Upper lobe of right lung (tissue), 1 donor: ENCODE measurements around the gene CELA3A. TPM values are rescaled to one million over a fixed set of nuclear protein-coding genes. Genes with fewer than 3 reads are reported as not detected.

Experiments used
- ATAC-seq: fragments of 200-7000 bp; cut with Tn5 transposase; one replicate; pipeline ENCODE4 v1.9.1; 2020; ENCODE audit warnings: mild to moderate bottlenecking, moderate library complexity
- DNase-seq: peaks from one replicate; pipeline ENCODE4 v3.0.0-alpha.2; 2020
- H3K27ac ChIP-seq: fragments of 200-600 bp; one replicate; pipeline ENCODE4 v1.8.0; 2022
- H3K27me3 ChIP-seq: fragments of 200-600 bp; one replicate; pipeline ENCODE4 v1.8.0; 2022; ENCODE audit warnings: mild to moderate bottlenecking
- H3K36me3 ChIP-seq: fragments of 200-600 bp; one replicate; pipeline ENCODE4 v1.8.0; 2022
- H3K4me1 ChIP-seq: fragments of 200-600 bp; one replicate; pipeline ENCODE4 v1.8.0; 2022
- H3K4me3 ChIP-seq: fragments of 200-600 bp; one replicate; pipeline ENCODE4 v1.8.0; 2022; ENCODE audit warnings: mild to moderate bottlenecking
- H3K9me3 ChIP-seq: fragments of 200-600 bp; one replicate; pipeline ENCODE4 v1.8.0; 2022
- intact Hi-C: fragments of 100-400 bp; cut with DNase I; formaldehyde crosslinking; loops from one replicate; pipeline ENCODE4 v1.11.0; 2022
- total RNA-seq: library from RNA; stranded (reverse); fragmentation: NEBNext Ultra II Directional; extraction: Animal tissue kit (Norgen Biotek cat#: 25700); gene quantifications from one replicate; pipeline ENCODE4 v1.2.1, GENCODE V29; 2021
- TF ChIP-seq, protein P1 (sequence below): fragments of 200-600 bp; IDR thresholded peaks from one replicate; pipeline ENCODE4 v1.8.0; 2022; ENCODE audit warnings: antibody characterized with exemption
- donor health status: DM: no; HTN: yes; CAD: no; lungs with severe emphysema.

CELA3A gene
- total RNA-seq, 1 donor from 2014 or later: not detected

DNA sequence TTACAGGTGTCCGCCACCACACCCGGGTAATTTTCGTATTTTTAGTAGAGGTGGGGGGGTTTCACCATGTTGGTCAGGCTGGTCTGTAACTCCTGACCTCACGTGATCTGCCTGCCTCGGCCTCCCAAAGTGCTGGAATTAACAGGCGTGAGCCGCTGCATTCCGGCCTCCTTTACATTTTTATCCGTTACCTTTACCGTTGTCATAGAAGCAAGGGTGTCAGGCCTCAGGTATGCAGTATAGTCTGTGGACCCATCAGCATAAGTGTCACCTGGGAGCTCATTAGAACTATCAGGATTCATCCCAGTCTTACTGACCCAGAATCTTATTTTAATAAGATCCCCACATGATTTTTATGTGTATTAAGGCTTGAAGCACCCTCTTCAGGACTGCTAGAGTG, 56.4 kb downstream of the CELA3A start:
- peaks cover 87% of the 10 kb centered on the region for H3K4me1 ChIP-seq
- H3K27ac ChIP-seq: no peak overlapping the region
- DNase-seq (no peak), ATAC-seq (no peak)
- no peaks in the 10 kb centered on the region for H3K9me3 ChIP-seq
- H3K4me3 ChIP-seq: no peak overlapping the region
- H3K36me3 ChIP-seq: peaks cover 11% of the 10 kb centered on the region
- TF ChIP-seq, protein P1, sequence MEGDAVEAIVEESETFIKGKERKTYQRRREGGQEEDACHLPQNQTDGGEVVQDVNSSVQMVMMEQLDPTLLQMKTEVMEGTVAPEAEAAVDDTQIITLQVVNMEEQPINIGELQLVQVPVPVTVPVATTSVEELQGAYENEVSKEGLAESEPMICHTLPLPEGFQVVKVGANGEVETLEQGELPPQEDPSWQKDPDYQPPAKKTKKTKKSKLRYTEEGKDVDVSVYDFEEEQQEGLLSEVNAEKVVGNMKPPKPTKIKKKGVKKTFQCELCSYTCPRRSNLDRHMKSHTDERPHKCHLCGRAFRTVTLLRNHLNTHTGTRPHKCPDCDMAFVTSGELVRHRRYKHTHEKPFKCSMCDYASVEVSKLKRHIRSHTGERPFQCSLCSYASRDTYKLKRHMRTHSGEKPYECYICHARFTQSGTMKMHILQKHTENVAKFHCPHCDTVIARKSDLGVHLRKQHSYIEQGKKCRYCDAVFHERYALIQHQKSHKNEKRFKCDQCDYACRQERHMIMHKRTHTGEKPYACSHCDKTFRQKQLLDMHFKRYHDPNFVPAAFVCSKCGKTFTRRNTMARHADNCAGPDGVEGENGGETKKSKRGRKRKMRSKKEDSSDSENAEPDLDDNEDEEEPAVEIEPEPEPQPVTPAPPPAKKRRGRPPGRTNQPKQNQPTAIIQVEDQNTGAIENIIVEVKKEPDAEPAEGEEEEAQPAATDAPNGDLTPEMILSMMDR: no peak
- no peaks in the 10 kb centered on the region for H3K27me3 ChIP-seq
- intact Hi-C loops: no loop called here

Other genes starting within 250 kb of the CELA3A start
- 56.4 TPM for gene USP48, start 218.5 kb upstream of the CELA3A start, total RNA-seq
- 0.38 TPM for gene LDLRAD2, start 189.4 kb upstream of the CELA3A start, total RNA-seq
- 393 TPM for gene HSPG2, start 64.3 kb upstream of the CELA3A start, total RNA-seq
- gene CELA3B, start 24.6 kb upstream of the CELA3A start, total RNA-seq: not detected
- 234 TPM for gene CDC42, start 51.1 kb downstream of the CELA3A start, total RNA-seq
- gene WNT4, start 141.4 kb downstream of the CELA3A start, total RNA-seq: 1.8 TPM